Heart left ventricle (tissue), 13 donors: ENCODE data around the gene CYB561A3.

Source experiments
- POLR2A ChIP-seq, 2 donors: fragments of 450-650 bp; IDR thresholded peaks; one replicate each; pipeline ENCODE4 v1.6.1; 2017; ENCODE audit warnings: antibody characterized with exemption in 2 of 2, mild to moderate bottlenecking in 2 of 2, moderate library complexity in 2 of 2
- TF ChIP-seq, protein P1 (sequence below), 12 donors: fragments of 200-600 bp; sonication (generic) in 4 of 12; IDR thresholded peaks; one replicate each; pipeline versions ENCODE4 v1.5.0 to v1.8.0; 2018 to 2022; ENCODE audit warnings: antibody characterized with exemption in 12 of 12, mild to moderate bottlenecking in 5 of 12
- donor health status: ischemic (EF 13 %, LVEDD 7.1; RV severe dilation, severe dysfunction).
- donor health status: DM: no; HTN: yes; CAD: no.
- donor health status: DM: no; HTN: no; CAD: no.
- donor health status: ischemic (EF 25% LVEDD 6.9; RV normal size, moderate dysfunction).
- donor health status: ischemic (EF 25% LVEDD 5.7; RV mildly dilated, moderate dysfunction).
- donor health status: ischemic (EF 35%, LVEDD 5.7; RV mildly dilated, moderate dysfunction).
- donor health status: nonischemic (EF 11% LVEDD 7.7; RV severe dilation, severe dysfunction).
- donor health status: DM: yes; HTN: yes; CAD: no.
- donor health status: PGD.
- donor health status: ischemic (EF 29% LVEDD 5.4; RV normal size, mild dysfunction).
- donor health status: nonischemic (EF 23%, LVEDD 6.1; RV moderate dilation, normal function).

DNA sequence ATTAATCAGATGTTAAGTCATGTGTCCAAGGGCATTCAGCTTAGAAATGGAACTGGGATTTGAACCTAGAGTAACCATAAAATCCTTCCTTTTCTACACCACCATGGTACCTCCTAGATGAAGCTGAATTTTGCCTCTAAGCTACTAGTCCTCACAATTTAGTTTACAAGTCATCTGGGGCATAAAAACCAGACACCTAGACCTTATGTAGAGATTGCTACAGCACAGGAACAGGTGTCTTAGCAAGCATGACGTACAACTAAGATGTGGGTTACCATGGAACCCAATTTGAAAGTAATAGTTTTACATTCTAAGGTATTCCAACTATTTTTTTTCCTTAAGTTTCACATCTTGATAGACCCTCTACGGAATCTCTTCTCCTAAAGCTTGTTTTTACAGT lies 39.9 kb upstream of the CYB561A3 start:
- TF ChIP-seq, protein P1, sequence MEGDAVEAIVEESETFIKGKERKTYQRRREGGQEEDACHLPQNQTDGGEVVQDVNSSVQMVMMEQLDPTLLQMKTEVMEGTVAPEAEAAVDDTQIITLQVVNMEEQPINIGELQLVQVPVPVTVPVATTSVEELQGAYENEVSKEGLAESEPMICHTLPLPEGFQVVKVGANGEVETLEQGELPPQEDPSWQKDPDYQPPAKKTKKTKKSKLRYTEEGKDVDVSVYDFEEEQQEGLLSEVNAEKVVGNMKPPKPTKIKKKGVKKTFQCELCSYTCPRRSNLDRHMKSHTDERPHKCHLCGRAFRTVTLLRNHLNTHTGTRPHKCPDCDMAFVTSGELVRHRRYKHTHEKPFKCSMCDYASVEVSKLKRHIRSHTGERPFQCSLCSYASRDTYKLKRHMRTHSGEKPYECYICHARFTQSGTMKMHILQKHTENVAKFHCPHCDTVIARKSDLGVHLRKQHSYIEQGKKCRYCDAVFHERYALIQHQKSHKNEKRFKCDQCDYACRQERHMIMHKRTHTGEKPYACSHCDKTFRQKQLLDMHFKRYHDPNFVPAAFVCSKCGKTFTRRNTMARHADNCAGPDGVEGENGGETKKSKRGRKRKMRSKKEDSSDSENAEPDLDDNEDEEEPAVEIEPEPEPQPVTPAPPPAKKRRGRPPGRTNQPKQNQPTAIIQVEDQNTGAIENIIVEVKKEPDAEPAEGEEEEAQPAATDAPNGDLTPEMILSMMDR (IDR thresholded peaks at IDR 0.05) = no peak
- TF ChIP-seq POLR2A (IDR thresholded peaks at IDR 0.05) = no peak
